ENCODE measurements around the gene NFIA.

NFIA gene

GRCh38 chr1:61240878-61241277, 158.5 kb downstream of the NFIA start:
- Histone ChIP-seq H3K9me3 (ENCODE audit: control insufficient read depth, low read length) (no peaks in the 10 kb centered on the region), H3K27me3 (ENCODE audit: control insufficient read depth, insufficient read depth, low read length) (no peaks in the 10 kb centered on the region), H3K36me3 (ENCODE audit: control insufficient read depth, insufficient read depth, low read length) (no peaks in the 10 kb centered on the region), H3K4me2 (ENCODE audit: low read length) (no peak overlapping the region), H3K27ac (no peak overlapping the region), H3K9ac (no peak overlapping the region), H2AFZ (no peak overlapping the region), H3K4me1 (no peaks in the 10 kb centered on the region), H3K4me3 (ENCODE audit: low read depth, low read length) (no peak overlapping the region), H3K79me2 (peaks cover 2% of the 10 kb centered on the region)
- no peak for TF ChIP-seq CTCF (IDR thresholded peaks at IDR 0.05)

- no peak overlapping the region for H3K4me2 ChIP-seq (ENCODE audit: low read length)
- peak overlapping the region; percentile 7 for H3K4me3 ChIP-seq (ENCODE audit: low read depth, low read length)
- no peaks in the 10 kb centered on the region for H3K9me3 ChIP-seq (ENCODE audit: control insufficient read depth, low read length)
- no peak for TF ChIP-seq CTCF (IDR thresholded peaks at IDR 0.05)
- no peak overlapping the region for H3K27ac ChIP-seq
- H3K36me3 ChIP-seq (ENCODE audit: control insufficient read depth, insufficient read depth, low read length) = no peaks in the 10 kb centered on the region
- H2AFZ ChIP-seq = no peak overlapping the region
- H3K79me2 ChIP-seq = peaks cover 3% of the 10 kb centered on the region
- no peaks in the 10 kb centered on the region for H3K4me1 ChIP-seq
- H3K27me3 ChIP-seq (ENCODE audit: control insufficient read depth, insufficient read depth, low read length) = no peaks in the 10 kb centered on the region
- H3K9ac ChIP-seq = no peak overlapping the region
Observed at GRCh38 chr1:61241411-61241838, 159.1 kb downstream of the NFIA start.

- Histone ChIP-seq H2AFZ (no peak overlapping the region), H3K36me3 (ENCODE audit: control insufficient read depth, insufficient read depth, low read length) (no peaks in the 10 kb centered on the region), H3K9me3 (ENCODE audit: control insufficient read depth, low read length) (no peaks in the 10 kb centered on the region), H3K79me2 (peaks cover 8% of the 10 kb centered on the region), H3K4me3 (ENCODE audit: low read depth, low read length) (no peak overlapping the region), H3K27me3 (ENCODE audit: control insufficient read depth, insufficient read depth, low read length) (no peaks in the 10 kb centered on the region), H3K27ac (no peak overlapping the region), H3K4me2 (ENCODE audit: low read length) (no peak overlapping the region), H3K9ac (no peak overlapping the region), H3K4me1 (no peaks in the 10 kb centered on the region)
- no peak for TF ChIP-seq CTCF (IDR thresholded peaks at IDR 0.05)
Observed at GRCh38 chr1:61241973-61242381, 159.6 kb downstream of the NFIA start.

- no peaks in the 10 kb centered on the region for H3K9me3 ChIP-seq (ENCODE audit: control insufficient read depth, low read length)
- H3K9ac ChIP-seq = no peak overlapping the region
- no peaks in the 10 kb centered on the region for H3K27me3 ChIP-seq (ENCODE audit: control insufficient read depth, insufficient read depth, low read length)
- H2AFZ ChIP-seq = no peak overlapping the region
- TF ChIP-seq CTCF (IDR thresholded peaks at IDR 0.05) = no peak
- no peak overlapping the region for H3K4me2 ChIP-seq (ENCODE audit: low read length)
- no peak overlapping the region for H3K27ac ChIP-seq
- H3K79me2 ChIP-seq = peaks cover 17% of the 10 kb centered on the region
- H3K4me3 ChIP-seq (ENCODE audit: low read depth, low read length) = no peak overlapping the region
- no peaks in the 10 kb centered on the region for H3K36me3 ChIP-seq (ENCODE audit: control insufficient read depth, insufficient read depth, low read length)
- H3K4me1 ChIP-seq = no peaks in the 10 kb centered on the region
Observed at GRCh38 chr1:61244114-61244513, 161.8 kb downstream of the NFIA start.

GRCh38 chr1:61245696-61246400, 163.5 kb downstream of the NFIA start:
- H3K27me3 ChIP-seq (ENCODE audit: control insufficient read depth, insufficient read depth, low read length) = no peaks in the 10 kb centered on the region
- no peaks in the 10 kb centered on the region for H3K9me3 ChIP-seq (ENCODE audit: control insufficient read depth, low read length)
- TF ChIP-seq CTCF (IDR thresholded peaks at IDR 0.05) = no peak
- no peaks in the 10 kb centered on the region for H3K36me3 ChIP-seq (ENCODE audit: control insufficient read depth, insufficient read depth, low read length)
- H2AFZ ChIP-seq = no peak overlapping the region
- peaks cover 17% of the 10 kb centered on the region for H3K79me2 ChIP-seq
- H3K4me1 ChIP-seq = no peaks in the 10 kb centered on the region
- H3K4me3 ChIP-seq (ENCODE audit: low read depth, low read length) = no peak overlapping the region
- no peak overlapping the region for H3K4me2 ChIP-seq (ENCODE audit: low read length)
- H3K9ac ChIP-seq = no peak overlapping the region
- no peak overlapping the region for H3K27ac ChIP-seq

All from parathyroid adenoma (tissue), 2 donors.